HEK293 (cell line): Measurements from ENCODE around the gene NRP1.

ENCODE experiments used
- CTCF ChIA-PET: fragments of 350-600 bp; formaldehyde crosslinking; extraction: SDS; loops from one replicate; lab custom pipeline; 2021; ENCODE audit warnings: antibody characterized with exemption; lab: Yijun Ruan, JAX
- POLR2A ChIA-PET: fragments of 300-600 bp; formaldehyde crosslinking; extraction: SDS; loops from one replicate; lab custom pipeline; 2020; ENCODE audit warnings: antibody characterized with exemption, inconsistent platforms; lab: Yijun Ruan, JAX
- H3K27ac ChIP-seq: fragments of 200-500 bp; sonication (Bioruptor generic); 2 replicates; pipeline ENCODE4 v1.5.1; 2014; ENCODE audit warnings: low read depth, low read length, control low read depth, inconsistent platforms; ENCODE audit errors: extremely low read depth
- H3K36me3 ChIP-seq, 2 experiments: fragments of 200-500 bp in 1 of 2; sonication (Bioruptor generic) in 1 of 2; 1 replicate in 1 of 2; 2 replicates in 1 of 2; pipeline ENCODE4 v1.5.1; 2014 to 2017; ENCODE audit warnings: inconsistent platforms in 2 of 2, low read length in 2 of 2; ENCODE audit not compliant: control insufficient read depth in 2 of 2, insufficient read depth in 1 of 2
- H3K4me1 ChIP-seq: fragments of 200-500 bp; sonication (Bioruptor generic); 2 replicates; pipeline ENCODE4 v1.5.1; 2014; ENCODE audit warnings: mild to moderate bottlenecking, low read length, inconsistent platforms; ENCODE audit not compliant: control insufficient read depth, insufficient read depth
- H3K4me3 ChIP-seq: 2 replicates; pipeline ENCODE4 v1.5.1; 2011; ENCODE audit warnings: low read depth, mild to moderate bottlenecking, control low read depth, low read length, moderate library complexity
- H3K9me3 ChIP-seq: fragments of 200-500 bp; sonication (Bioruptor generic); 2 replicates; pipeline ENCODE4 v1.5.1; 2014; ENCODE audit warnings: low read depth, low read length, inconsistent platforms; ENCODE audit not compliant: control insufficient read depth, insufficient read depth
- AEBP2 ChIP-seq: fragments of 450-650 bp; formaldehyde crosslinking; IDR thresholded peaks from 2 replicates; pipeline ENCODE4 v1.5.1; 2016; ENCODE audit warnings: missing biosample characterization, missing genetic modification characterization, borderline replicate concordance
- FEZF1 ChIP-seq: fragments of 450-650 bp; formaldehyde crosslinking; IDR thresholded peaks from 2 replicates; pipeline ENCODE4 v1.5.1; 2016; ENCODE audit warnings: missing biosample characterization, missing genetic modification characterization
- GLI4 ChIP-seq: fragments of 450-650 bp; formaldehyde crosslinking; IDR thresholded peaks from 2 replicates; pipeline ENCODE4 v1.5.1; 2016; ENCODE audit warnings: missing biosample characterization, missing genetic modification characterization
- GLIS1 ChIP-seq: fragments of 450-650 bp; formaldehyde crosslinking; IDR thresholded peaks from 2 replicates; pipeline ENCODE4 v1.5.1; 2016; ENCODE audit warnings: missing biosample characterization, missing genetic modification characterization
- KLF16 ChIP-seq: fragments of 450-650 bp; formaldehyde crosslinking; IDR thresholded peaks from 2 replicates; pipeline ENCODE4 v1.5.1; 2017; ENCODE audit warnings: missing biosample characterization, missing genetic modification characterization
- MZF1 ChIP-seq: fragments of 450-650 bp; formaldehyde crosslinking; IDR thresholded peaks from 2 replicates; pipeline ENCODE4 v1.5.1; 2017; ENCODE audit warnings: missing biosample characterization, missing genetic modification characterization, borderline replicate concordance
- PRDM6 ChIP-seq: fragments of 450-650 bp; formaldehyde crosslinking; IDR thresholded peaks from 2 replicates; pipeline ENCODE4 v1.5.1; 2017; ENCODE audit warnings: missing biosample characterization, missing genetic modification characterization
- RBAK ChIP-seq: fragments of 450-650 bp; formaldehyde crosslinking; IDR thresholded peaks from 2 replicates; pipeline ENCODE4 v1.5.1; 2016; ENCODE audit warnings: missing biosample characterization, missing genetic modification characterization
- SCRT1 ChIP-seq: fragments of 450-650 bp; formaldehyde crosslinking; IDR thresholded peaks from 2 replicates; pipeline ENCODE4 v1.5.1; 2016; ENCODE audit warnings: missing biosample characterization, missing genetic modification characterization, borderline replicate concordance
- SP3 ChIP-seq: fragments of 450-650 bp; formaldehyde crosslinking; IDR thresholded peaks from 2 replicates; pipeline ENCODE4 v1.5.1; 2016; ENCODE audit warnings: missing biosample characterization, missing genetic modification characterization
- TRIM28 ChIP-seq: IDR thresholded peaks from 2 replicates; pipeline ENCODE4 v1.6.1; 2011; ENCODE audit warnings: low read length, control low read depth, borderline replicate concordance
- ZBTB11 ChIP-seq: fragments of 450-650 bp; formaldehyde crosslinking; conservative IDR thresholded peaks from 2 replicates; pipeline ENCODE4 v1.5.1; 2016; ENCODE audit warnings: low read depth, missing biosample characterization, missing genetic modification characterization
- ZBTB8A ChIP-seq: fragments of 450-650 bp; formaldehyde crosslinking; IDR thresholded peaks from 2 replicates; pipeline ENCODE4 v1.5.1; 2016; ENCODE audit warnings: missing biosample characterization, missing genetic modification characterization
- ZNF121 ChIP-seq: fragments of 450-650 bp; formaldehyde crosslinking; IDR thresholded peaks from 2 replicates; pipeline ENCODE4 v1.5.1; 2016; ENCODE audit warnings: missing biosample characterization, missing genetic modification characterization
- ZNF2 ChIP-seq: fragments of 450-650 bp; formaldehyde crosslinking; IDR thresholded peaks from 2 replicates; pipeline ENCODE4 v1.5.1; 2016; ENCODE audit warnings: missing biosample characterization, missing genetic modification characterization
- ZNF398 ChIP-seq: fragments of 450-650 bp; formaldehyde crosslinking; IDR thresholded peaks from 2 replicates; pipeline ENCODE4 v1.5.1; 2017; ENCODE audit warnings: missing biosample characterization, missing genetic modification characterization
- ZNF488 ChIP-seq: fragments of 450-650 bp; formaldehyde crosslinking; IDR thresholded peaks from 2 replicates; pipeline ENCODE4 v1.5.1; 2016; ENCODE audit warnings: missing biosample characterization, missing genetic modification characterization
- ZNF600 ChIP-seq: fragments of 450-650 bp; formaldehyde crosslinking; IDR thresholded peaks from 2 replicates; pipeline ENCODE4 v1.5.1; 2016; ENCODE audit warnings: missing biosample characterization, missing genetic modification characterization
- ZNF645 ChIP-seq: fragments of 450-650 bp; formaldehyde crosslinking; IDR thresholded peaks from 2 replicates; pipeline ENCODE4; 2016; ENCODE audit warnings: missing biosample characterization, missing genetic modification characterization
- ZNF660 ChIP-seq: fragments of 450-650 bp; IDR thresholded peaks from 2 replicates; pipeline ENCODE4 v1.5.1; 2018; ENCODE audit warnings: missing biosample characterization, mild to moderate bottlenecking, missing genetic modification characterization
- ZNF768 ChIP-seq: fragments of 450-650 bp; formaldehyde crosslinking; IDR thresholded peaks from 2 replicates; pipeline ENCODE4 v1.5.1; 2018; ENCODE audit warnings: missing biosample characterization, mild to moderate bottlenecking, missing genetic modification characterization
- ZNF776 ChIP-seq: fragments of 450-650 bp; formaldehyde crosslinking; IDR thresholded peaks from 2 replicates; pipeline ENCODE4 v1.5.0; 2017; ENCODE audit warnings: missing biosample characterization, missing genetic modification characterization, borderline replicate concordance

Gene NRP1

GRCh38 chr10:33192190-33192589, 142.3 kb downstream of the NRP1 start (continued):
- TF ChIP-seq GLI4 (tag by site-specific recombination) (no peak), PRDM6 (tag by site-specific recombination) (no peak)

GRCh38 chr10:33190406-33190805, 144.1 kb downstream of the NRP1 start:
- no peak overlapping the region for H3K4me3 ChIP-seq
- no peaks in the 10 kb centered on the region for H3K9me3 ChIP-seq
- H3K4me1 ChIP-seq, result peaks cover 11% of the 10 kb centered on the region
- CTCF ChIA-PET, result no interaction called here
- no peak for TF ChIP-seq ZNF776
- no peak for TF ChIP-seq ZBTB8A (tag by site-specific recombination)
- TF ChIP-seq ZNF660 (tag by site-specific recombination), result no peak
- no peak for TF ChIP-seq MZF1 (tag by site-specific recombination)
- no peak for TF ChIP-seq ZNF768 (tag by site-specific recombination)
- TF ChIP-seq, all 188 proteins: peak for 0
- H3K36me3 ChIP-seq, result peaks cover 3 to 19% of the 10 kb centered on the region in 2 experiments; a peak in 2 of 3 replicates
- H3K27ac ChIP-seq, result no peak overlapping the region
- POLR2A ChIA-PET, result no interaction called here

- Histone ChIP-seq H3K36me3 (peaks cover 3 to 24% of the 10 kb centered on the region in 2 experiments; a peak in 2 of 3 replicates), H3K4me3 (no peak overlapping the region), H3K9me3 (no peaks in the 10 kb centered on the region), H3K27ac (no peak overlapping the region), H3K4me1 (peaks cover 11% of the 10 kb centered on the region)
- ChIA-PET POLR2A (no interaction called here), CTCF (interaction anchor here (0.6 to 1.4 kb wide), 2 partner anchors 10 to 1448 kb away, joined by 3 read pairs; no protein-coding TSS in a partner anchor)
- TF ChIP-seq SCRT1, result no peak
- TF ChIP-seq GLIS1 (tag by site-specific recombination), result no peak
- no peak for TF ChIP-seq ZNF645 (tag by site-specific recombination)
- no peak for TF ChIP-seq FEZF1
- TF ChIP-seq ZNF600 (tag by site-specific recombination), result no peak
- TF ChIP-seq SP3, result no peak
- TF ChIP-seq ZNF398 (tag by site-specific recombination), result no peak
- TF ChIP-seq TRIM28, result no peak
- no peak for TF ChIP-seq KLF16 (tag by site-specific recombination)
- no peak for TF ChIP-seq ZNF488 (tag by site-specific recombination)
- no peak for TF ChIP-seq ZNF121 (tag by site-specific recombination)
- TF ChIP-seq ZNF2 (tag by site-specific recombination), result no peak
- TF ChIP-seq ZBTB11 (tag by site-specific recombination), result no peak
- TF ChIP-seq RBAK (tag by site-specific recombination), result no peak
- no peak for TF ChIP-seq AEBP2 (tag by site-specific recombination)
Observed at GRCh38 chr10:33189808-33190207, 144.7 kb downstream of the NRP1 start.
